ENCODE measurements around the gene SYTL3.
"Not testable (repeated sequence)": the region's sequence is repeated elsewhere in the genome, so short reads cannot be mapped to it uniquely, and the experiment has no call there.

The SYTL3 gene

GRCh38 chr6:158622545-158623190, 27.2 kb upstream of the SYTL3 start:
- no peak for DNase-seq

GRCh38 chr6:158624684-158625682, 24.9 kb upstream of the SYTL3 start:
- DNase-seq = peak; percentile 90

- no peak for DNase-seq
Observed at GRCh38 chr6:158625881-158626305, 24.0 kb upstream of the SYTL3 start.

- no peak for DNase-seq
Observed at GRCh38 chr6:158626360-158627167, 23.3 kb upstream of the SYTL3 start.

DNA sequence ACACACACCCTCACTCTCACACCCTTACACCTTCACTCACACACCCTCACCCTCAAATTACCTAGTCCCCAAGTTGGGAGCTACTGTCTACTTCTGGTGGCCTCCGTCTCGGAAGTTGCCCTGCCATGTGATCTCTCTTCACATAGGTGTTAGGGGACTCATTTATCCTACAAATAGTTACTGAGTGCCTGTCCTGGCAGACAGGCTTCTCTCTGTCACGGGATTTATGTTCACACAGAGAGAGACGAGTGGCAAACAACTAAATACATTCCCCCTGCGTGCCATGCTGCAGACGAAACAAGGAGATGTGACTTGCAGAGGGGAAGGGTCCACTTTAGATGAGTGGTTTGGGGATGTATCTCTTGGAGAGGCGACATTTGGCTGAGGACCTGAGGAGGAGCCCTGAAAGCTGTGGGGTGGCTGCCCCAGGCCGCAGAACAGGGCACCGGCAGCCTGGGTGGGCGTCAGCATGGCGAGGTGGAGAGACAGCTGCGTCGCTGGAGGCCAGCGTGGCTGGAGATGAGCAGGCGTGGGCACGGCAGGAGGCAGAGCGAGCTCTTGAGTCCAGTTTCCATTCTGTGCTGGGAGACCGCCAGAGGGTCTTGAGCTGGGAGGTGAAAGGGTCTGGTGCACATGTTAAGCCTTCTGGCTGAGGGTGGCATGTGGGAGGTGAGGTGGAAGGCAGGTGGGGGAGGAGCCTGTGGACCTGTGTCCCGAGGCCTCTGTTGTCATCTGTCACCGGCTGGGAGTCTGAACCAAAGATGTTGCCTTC, 22.5 kb upstream of the SYTL3 start:
- DNase-seq = no peak

- no peak for DNase-seq
Observed at GRCh38 chr6:158627940-158628211, 22.0 kb upstream of the SYTL3 start.

DNA sequence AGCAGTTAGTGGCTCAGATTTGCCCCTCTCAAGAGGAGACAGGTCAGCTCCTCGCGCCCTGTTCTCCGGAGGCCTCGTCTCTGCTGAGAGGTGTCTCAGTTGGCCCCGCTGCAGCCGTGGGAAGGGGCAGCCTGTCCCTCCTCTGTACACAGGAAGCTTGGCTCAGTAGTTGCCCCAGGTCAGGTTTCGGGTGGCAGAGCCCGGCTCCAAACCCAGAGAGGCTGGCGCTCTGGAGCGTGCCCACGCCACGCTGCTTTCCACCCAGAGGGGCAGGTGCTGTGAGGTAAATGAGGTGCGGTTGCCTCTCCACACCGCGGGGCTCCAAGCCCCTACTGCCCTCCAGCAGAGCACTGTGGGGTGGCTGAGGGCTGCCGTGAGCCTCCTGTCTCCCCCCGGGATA, 21.3 kb upstream of the SYTL3 start:
- peak; percentile 23 for DNase-seq

GRCh38 chr6:158629367-158630221, 20.3 kb upstream of the SYTL3 start:
- peak; percentile 41 for DNase-seq

- DNase-seq = no peak
Observed at GRCh38 chr6:158630938-158631616, 18.8 kb upstream of the SYTL3 start.

DNA sequence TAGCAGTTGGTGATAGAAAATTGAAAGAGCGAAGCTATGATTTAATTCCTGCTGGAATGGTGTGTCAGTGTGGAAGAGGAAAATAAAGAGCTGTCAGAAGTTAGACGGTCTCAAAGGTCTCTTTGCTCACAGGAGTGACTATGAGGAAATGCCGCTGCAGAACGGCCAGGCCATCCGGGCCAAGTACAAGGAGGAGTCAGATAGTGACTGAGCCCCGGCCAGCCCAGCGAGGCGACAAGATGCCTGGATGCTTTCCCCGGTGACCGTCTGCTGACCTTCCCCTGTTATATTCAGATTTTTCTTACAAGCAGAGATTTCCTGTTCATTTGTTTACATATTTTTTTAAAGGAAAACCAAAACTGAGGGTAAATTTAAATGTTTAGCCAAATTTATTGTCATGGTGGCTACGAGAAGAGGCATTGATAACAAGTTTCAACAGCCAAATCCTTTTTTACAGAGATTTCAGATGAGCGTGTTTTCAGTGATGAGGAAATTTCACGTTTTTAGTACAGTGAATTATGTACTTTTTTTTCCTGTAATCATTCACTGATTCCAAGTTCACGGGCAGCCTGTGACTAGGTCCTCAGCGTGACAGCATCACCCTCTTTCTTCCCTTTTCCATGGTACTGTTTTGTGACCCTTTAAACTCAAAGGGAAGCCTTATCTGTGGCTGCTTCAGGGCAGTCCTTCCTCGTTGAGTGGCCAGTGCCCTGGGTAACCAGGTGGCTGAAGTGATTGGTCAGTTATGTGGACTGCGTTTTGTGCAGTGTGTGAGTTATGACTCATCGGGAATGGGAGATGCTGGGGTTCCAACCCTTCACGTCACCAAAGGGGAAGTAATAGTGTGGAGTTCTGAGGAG, 17.9 kb upstream of the SYTL3 start:
- no peak for DNase-seq

DNA sequence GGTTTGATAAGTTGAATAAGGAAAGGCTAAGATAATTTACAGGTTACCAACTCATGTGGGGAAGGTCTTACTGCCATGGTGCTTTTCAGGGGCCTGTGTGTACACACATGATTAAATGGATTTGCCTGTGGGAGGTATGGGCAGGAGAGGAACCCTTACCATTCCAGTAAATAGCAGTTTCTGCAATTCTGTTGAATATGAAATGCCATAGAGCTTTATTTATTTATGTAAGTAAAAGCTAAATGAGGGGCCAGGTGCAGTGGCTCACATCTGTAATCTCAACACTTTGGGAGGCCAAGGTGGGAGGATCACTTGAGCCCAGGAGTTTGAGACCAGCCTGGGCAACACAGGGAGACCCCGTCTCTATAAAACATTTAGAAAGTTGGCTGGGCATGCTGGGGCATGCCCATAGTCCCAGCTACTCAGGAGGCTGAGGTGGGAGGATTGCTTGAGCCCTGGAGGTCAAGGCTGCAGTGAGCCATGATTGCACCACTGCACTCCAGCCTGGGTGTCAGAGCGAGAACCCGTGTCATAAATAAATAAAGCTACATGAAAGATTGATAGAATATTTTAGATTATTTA, 17.2 kb upstream of the SYTL3 start:
- not testable (repeated sequence) for DNase-seq

DNA sequence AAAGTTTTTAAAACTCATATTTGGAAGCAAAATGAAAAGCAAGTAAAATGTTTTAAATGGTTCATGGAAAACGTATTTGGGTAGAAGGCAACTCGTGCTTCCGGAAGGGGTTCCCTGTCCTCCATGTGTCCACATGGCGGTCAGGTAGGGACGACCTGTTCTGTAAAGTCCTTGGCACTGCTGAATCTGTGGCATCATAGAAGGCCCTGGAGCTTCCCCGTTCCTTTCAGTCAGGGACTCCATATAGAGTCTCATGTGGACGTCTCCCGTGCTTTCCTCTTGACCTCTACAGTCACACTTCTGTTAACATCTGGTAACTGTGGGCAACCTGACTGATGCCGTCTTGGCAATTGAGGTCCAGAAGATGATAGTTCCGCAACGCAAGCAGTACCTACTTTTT, 16.7 kb upstream of the SYTL3 start:
- no peak for DNase-seq

GRCh38 chr6:158634695-158635426, 15.0 kb upstream of the SYTL3 start:
- DNase-seq = no peak

- no peak for DNase-seq
Observed at GRCh38 chr6:158635427-158636073, 14.3 kb upstream of the SYTL3 start.

GRCh38 chr6:158636778-158637177, 13.1 kb upstream of the SYTL3 start:
- DNase-seq = no peak

DNA sequence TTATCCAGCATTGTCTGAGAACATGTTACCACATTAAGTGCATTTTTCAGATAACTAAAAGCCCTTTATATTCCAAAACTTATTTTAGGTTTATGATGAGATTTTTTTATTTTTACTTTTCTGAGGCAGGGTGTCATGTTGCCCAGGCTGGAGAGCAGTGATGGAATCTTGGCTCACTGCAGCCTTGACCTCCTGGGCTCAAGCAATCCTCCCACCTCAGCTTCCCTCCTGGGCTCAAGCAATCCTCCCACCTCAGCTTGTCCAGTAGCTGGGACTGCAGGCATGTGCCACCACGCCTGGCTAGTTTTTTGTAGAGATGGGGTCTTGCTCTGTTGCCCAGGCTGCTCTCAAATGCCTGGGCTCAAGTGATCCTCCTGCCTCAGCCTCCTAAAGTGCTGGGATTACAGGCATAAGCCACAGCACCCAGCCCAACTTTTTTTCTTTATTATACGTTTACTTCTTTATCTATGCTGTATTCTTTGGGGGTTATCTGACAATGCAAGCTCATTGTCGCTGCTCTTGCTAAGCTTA, 11.5 kb upstream of the SYTL3 start:
- no peak for DNase-seq

GRCh38 chr6:158639056-158639455, 10.8 kb upstream of the SYTL3 start:
- DNase-seq = no peak

GRCh38 chr6:158640519-158640918, 9.3 kb upstream of the SYTL3 start:
- DNase-seq = peak; percentile 24
